ENCODE results near the gene PPP1R3D.

GRCh38 chr20:59984541-59984940, 44.4 kb upstream of the PPP1R3D start:
- TF ChIP-seq POLR2A (IDR thresholded peaks at IDR 0.05; ENCODE audit: low read length) = no peak
- no peak for TF ChIP-seq GATA1 (IDR thresholded peaks at IDR 0.05; ENCODE audit: low read depth, low read length)

All from erythroblast (primary cell).